ENCODE data around the gene ITLN2.
A peak's percentile ranks its signal among the peaks of the same experiment; 100 is the strongest.
"Not testable (repeated sequence)": the region's sequence is repeated elsewhere in the genome, so short reads cannot be mapped to it uniquely, and the experiment has no call there.

Gene ITLN2

GRCh38 chr1:160956966-160957365, 2.4 kb upstream of the ITLN2 start:
- no peak for FAIRE-seq
- TF ChIP-seq PAX5 (IDR thresholded peaks at IDR 0.05; ENCODE audit: insufficient read depth, low read length, severe bottlenecking) (no peak), POLR2A (IDR thresholded peaks at IDR 0.05; ENCODE audit: low read depth, low read length) (no peak), SPI1 (IDR thresholded peaks at IDR 0.05; ENCODE audit: low read depth, low read length) (no peak), TAF1 (IDR thresholded peaks at IDR 0.05; ENCODE audit: low read depth, low read length) (no peak), POU2F2 (IDR thresholded peaks at IDR 0.05; ENCODE audit: low read depth, low read length) (no peak), POLR2AphosphoS5 (IDR thresholded peaks at IDR 0.05; ENCODE audit: low read depth, low read length) (no peak)
- DNase-seq (ENCODE audit: insufficient read length, low spot score): no peak

DNA sequence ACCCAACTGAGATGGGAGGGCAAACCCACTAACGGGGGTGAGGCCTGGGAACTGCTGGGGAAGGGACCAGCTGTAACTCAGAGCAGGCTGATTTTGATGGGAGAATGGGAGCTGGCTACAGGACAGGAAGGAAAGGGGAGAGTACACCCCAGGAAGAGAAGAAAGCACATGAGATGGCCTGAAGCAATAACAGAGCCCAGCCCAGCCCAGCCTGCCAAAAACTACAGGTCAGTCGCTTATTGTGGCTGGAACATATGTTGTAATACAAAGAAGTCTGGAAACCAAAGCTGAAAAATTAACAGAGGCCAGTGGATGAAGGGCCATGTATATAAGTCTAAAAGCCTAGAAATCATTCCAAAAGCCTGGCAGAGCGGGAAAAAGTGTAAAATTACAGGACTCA, 1.6 kb downstream of the ITLN2 start:
- FAIRE-seq (no peak), DNase-seq (ENCODE audit: insufficient read length, low spot score) (no peak)
- TF ChIP-seq POLR2AphosphoS5 (IDR thresholded peaks at IDR 0.05; ENCODE audit: low read depth, low read length): no peak
- TF ChIP-seq SPI1 (IDR thresholded peaks at IDR 0.05; ENCODE audit: low read depth, low read length): no peak
- no peak for TF ChIP-seq TAF1 (IDR thresholded peaks at IDR 0.05; ENCODE audit: low read depth, low read length)
- no peak for TF ChIP-seq PAX5 (IDR thresholded peaks at IDR 0.05; ENCODE audit: insufficient read depth, low read length, severe bottlenecking)
- no peak for TF ChIP-seq POLR2A (IDR thresholded peaks at IDR 0.05; ENCODE audit: low read depth, low read length)
- no peak for TF ChIP-seq POU2F2 (IDR thresholded peaks at IDR 0.05; ENCODE audit: low read depth, low read length)

DNA sequence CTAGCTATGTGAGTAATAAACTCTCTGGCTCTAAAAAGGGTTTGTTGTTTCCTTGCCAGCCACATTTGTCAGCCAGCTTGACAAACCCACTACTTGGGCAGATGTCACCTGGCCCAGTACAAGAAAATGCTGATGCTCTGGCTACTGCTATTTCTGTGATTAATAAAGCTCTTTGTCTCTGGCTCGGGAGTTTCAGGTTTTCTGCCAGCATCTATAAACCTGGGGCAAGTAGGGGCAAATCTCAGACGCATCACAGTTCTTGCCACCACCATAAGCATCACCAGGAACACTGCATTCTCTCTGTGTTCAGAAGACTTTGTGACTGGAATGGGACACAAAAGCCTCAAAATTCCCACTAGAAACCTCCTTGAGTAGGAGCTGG, 2.5 kb downstream of the ITLN2 start:
- FAIRE-seq: no peak
- no peak for TF ChIP-seq POLR2AphosphoS5 (IDR thresholded peaks at IDR 0.05; ENCODE audit: low read depth, low read length)
- TF ChIP-seq TAF1 (IDR thresholded peaks at IDR 0.05; ENCODE audit: low read depth, low read length): no peak
- TF ChIP-seq POU2F2 (IDR thresholded peaks at IDR 0.05; ENCODE audit: low read depth, low read length): no peak
- no peak for TF ChIP-seq SPI1 (IDR thresholded peaks at IDR 0.05; ENCODE audit: low read depth, low read length)
- no peak for TF ChIP-seq POLR2A (IDR thresholded peaks at IDR 0.05; ENCODE audit: low read depth, low read length)
- no peak for TF ChIP-seq PAX5 (IDR thresholded peaks at IDR 0.05; ENCODE audit: insufficient read depth, low read length, severe bottlenecking)
- no peak for DNase-seq (ENCODE audit: insufficient read length, low spot score)

DNA sequence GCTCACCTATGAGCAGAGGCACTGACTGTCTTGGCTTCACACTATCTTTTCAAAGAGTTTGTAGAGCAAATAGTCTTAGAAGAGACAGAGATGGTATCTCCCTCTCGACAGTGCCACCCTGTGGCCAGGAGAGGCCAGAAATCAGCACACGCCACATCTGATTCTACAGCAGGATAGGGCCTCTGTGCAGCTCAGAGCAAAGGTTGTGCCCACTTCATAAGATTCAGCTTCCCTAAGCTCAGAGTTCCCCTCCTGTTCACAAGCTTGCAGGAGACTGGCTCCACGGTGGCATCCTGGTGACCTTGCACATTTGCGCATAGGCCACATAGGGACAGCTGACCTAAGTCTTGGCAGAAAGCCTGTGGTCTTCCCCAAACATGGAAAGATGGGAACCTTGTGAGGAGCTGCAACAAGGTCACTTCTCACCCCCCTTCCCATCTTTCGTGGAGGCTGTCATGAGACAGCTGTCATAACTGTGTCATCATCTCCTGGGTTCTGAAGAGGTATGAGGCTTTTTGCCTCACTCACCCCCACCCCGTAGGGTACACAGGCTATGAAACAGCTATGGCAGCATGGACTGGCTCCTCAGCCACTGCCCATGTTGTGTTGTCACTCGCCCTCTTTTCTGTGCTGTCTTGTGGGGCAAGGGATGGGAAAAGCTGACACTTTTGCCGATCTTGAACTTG, 3.0 kb downstream of the ITLN2 start:
- FAIRE-seq (peak; percentile 78), DNase-seq (ENCODE audit: insufficient read length, low spot score) (peak; percentile 53)
- no peak for TF ChIP-seq POLR2A (IDR thresholded peaks at IDR 0.05; ENCODE audit: low read depth, low read length)
- TF ChIP-seq POLR2AphosphoS5 (IDR thresholded peaks at IDR 0.05; ENCODE audit: low read depth, low read length): no peak
- TF ChIP-seq POU2F2 (IDR thresholded peaks at IDR 0.05; ENCODE audit: low read depth, low read length): no peak
- TF ChIP-seq TAF1 (IDR thresholded peaks at IDR 0.05; ENCODE audit: low read depth, low read length): no peak
- TF ChIP-seq SPI1 (IDR thresholded peaks at IDR 0.05; ENCODE audit: low read depth, low read length): no peak
- no peak for TF ChIP-seq PAX5 (IDR thresholded peaks at IDR 0.05; ENCODE audit: insufficient read depth, low read length, severe bottlenecking)

DNA sequence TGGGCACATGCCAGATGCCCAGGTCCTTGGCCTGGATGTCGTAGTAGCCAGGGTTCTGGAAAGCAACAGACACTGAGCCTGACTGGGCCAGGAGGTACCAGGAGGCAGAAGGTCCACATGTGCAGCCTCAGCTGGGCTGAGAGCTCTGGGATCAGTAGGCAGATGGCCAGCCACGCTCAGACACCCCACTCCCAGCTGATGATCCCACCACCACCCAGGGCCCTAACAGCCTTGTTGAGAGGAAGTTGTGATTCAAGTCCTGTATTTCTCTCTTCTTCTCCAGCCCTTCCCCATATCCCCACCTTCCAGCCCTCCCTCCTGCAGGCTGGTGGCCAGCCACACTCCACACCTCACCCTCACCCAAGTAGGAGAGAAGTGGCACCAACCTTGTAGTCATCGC, 4.0 kb downstream of the ITLN2 start:
- no peak for DNase-seq (ENCODE audit: insufficient read length, low spot score)
- no peak for FAIRE-seq
- TF ChIP-seq PAX5 (IDR thresholded peaks at IDR 0.05; ENCODE audit: insufficient read depth, low read length, severe bottlenecking) (no peak), POLR2AphosphoS5 (IDR thresholded peaks at IDR 0.05; ENCODE audit: low read depth, low read length) (no peak), SPI1 (IDR thresholded peaks at IDR 0.05; ENCODE audit: low read depth, low read length) (no peak), POU2F2 (IDR thresholded peaks at IDR 0.05; ENCODE audit: low read depth, low read length) (no peak), POLR2A (IDR thresholded peaks at IDR 0.05; ENCODE audit: low read depth, low read length) (no peak), TAF1 (IDR thresholded peaks at IDR 0.05; ENCODE audit: low read depth, low read length) (no peak)

GRCh38 chr1:160949881-160950280, 4.7 kb downstream of the ITLN2 start:
- TF ChIP-seq PAX5 (IDR thresholded peaks at IDR 0.05; ENCODE audit: insufficient read depth, low read length, severe bottlenecking): no peak
- no peak for TF ChIP-seq POLR2AphosphoS5 (IDR thresholded peaks at IDR 0.05; ENCODE audit: low read depth, low read length)
- no peak for TF ChIP-seq TAF1 (IDR thresholded peaks at IDR 0.05; ENCODE audit: low read depth, low read length)
- no peak for TF ChIP-seq POU2F2 (IDR thresholded peaks at IDR 0.05; ENCODE audit: low read depth, low read length)
- no peak for TF ChIP-seq POLR2A (IDR thresholded peaks at IDR 0.05; ENCODE audit: low read depth, low read length)
- TF ChIP-seq SPI1 (IDR thresholded peaks at IDR 0.05; ENCODE audit: low read depth, low read length): no peak
- no peak for FAIRE-seq
- no peak for DNase-seq (ENCODE audit: insufficient read length, low spot score)

GRCh38 chr1:160949216-160949880, 5.3 kb downstream of the ITLN2 start:
- DNase-seq (ENCODE audit: insufficient read length, low spot score); FAIRE-seq: not testable (repeated sequence)

- DNase-seq (ENCODE audit: insufficient read length, low spot score); FAIRE-seq: not testable (repeated sequence)
Measured at GRCh38 chr1:160947174-160947759, 7.3 kb downstream of the ITLN2 start.

DNA sequence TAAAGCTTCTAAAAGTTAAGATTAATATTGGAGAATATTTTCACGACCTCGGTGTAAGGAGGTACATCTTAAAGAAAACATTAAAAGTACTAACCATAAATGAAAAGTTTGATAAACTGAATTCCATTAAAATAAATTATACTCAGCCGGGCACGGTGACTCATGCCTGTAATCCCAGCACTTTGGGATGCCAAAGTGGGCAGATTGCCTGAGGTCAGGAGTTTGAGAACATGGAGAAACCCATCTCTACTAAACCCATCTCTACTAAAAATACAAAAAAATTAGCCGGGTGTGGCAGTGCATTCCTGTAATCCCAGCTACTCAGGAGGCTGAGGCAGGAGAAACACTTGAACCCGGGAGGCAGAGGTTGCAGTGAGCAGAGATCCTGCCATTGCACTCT, 8.7 kb downstream of the ITLN2 start:
- DNase-seq (ENCODE audit: insufficient read length, low spot score); FAIRE-seq: not testable (repeated sequence)

- TF ChIP-seq POLR2A (IDR thresholded peaks at IDR 0.05; ENCODE audit: low read depth, low read length) (no peak), SPI1 (IDR thresholded peaks at IDR 0.05; ENCODE audit: low read depth, low read length) (no peak), POLR2AphosphoS5 (IDR thresholded peaks at IDR 0.05; ENCODE audit: low read depth, low read length) (no peak), PAX5 (IDR thresholded peaks at IDR 0.05; ENCODE audit: insufficient read depth, low read length, severe bottlenecking) (no peak), POU2F2 (IDR thresholded peaks at IDR 0.05; ENCODE audit: low read depth, low read length) (no peak), TAF1 (IDR thresholded peaks at IDR 0.05; ENCODE audit: low read depth, low read length) (no peak)
- no peak for DNase-seq (ENCODE audit: insufficient read length, low spot score)
- no peak for FAIRE-seq
Measured at GRCh38 chr1:160945079-160945478, 9.5 kb downstream of the ITLN2 start.
